ENCODE data around the gene ZNF174. TPM values are rescaled to one million over a fixed set of nuclear protein-coding genes. Genes with fewer than 3 reads are reported as not detected.
A peak's percentile ranks its signal among the peaks of the same experiment; 100 is the strongest.

Gene ZNF174
- total RNA-seq, 4 donors from 2014 or later = 6.7 to 15.6 (median 9.6) TPM

DNA sequence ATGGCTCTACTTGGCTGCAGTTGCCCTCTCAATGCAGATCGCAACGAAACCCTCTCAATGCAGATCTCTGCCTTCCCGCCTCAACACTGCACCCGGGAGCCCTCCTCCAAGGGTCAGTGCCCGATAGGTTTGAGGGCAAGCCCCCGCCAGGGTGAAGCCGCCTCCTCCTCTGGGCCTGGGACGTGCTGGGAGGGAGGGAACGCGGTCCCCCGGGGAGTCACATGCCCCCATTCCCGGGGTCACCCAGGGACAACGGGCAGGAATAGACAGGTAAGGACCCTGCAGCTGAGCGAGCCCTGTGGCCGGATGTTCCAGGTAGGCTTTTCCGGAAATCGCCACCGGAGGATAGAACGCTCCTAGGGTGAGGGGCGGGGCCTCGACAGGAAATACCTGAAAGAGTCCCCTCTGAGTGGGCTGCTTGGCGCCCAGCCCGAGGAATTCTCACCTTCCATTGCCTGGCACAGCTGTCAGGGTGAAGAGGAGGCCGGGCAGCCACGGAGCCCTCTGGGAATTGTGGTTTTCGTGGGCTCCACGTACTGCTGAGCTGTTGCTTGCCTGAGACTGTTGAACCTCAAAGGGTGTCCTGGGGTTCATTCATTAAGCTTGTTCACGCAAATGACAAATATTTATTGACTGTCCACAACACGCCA is 12.8 kb downstream of the ZNF174 start:
- DNase-seq (no peak), ATAC-seq (no peak)
- intact Hi-C loops (cut with DNase I; ENCODE audit: low total_unique reads) = no loop called here
- Histone ChIP-seq H3K36me3 (peaks cover 3 to 19% of the 10 kb centered on the region in 2 donors), H3K4me3 (no peak overlapping the region), H3K27ac (no peak overlapping the region), H3K9me3 (peaks cover 17 to 47% (median 25%) of the 10 kb centered on the region in 3 donors), H3K27me3 (no peaks in the 10 kb centered on the region), H3K4me1 (no peaks in the 10 kb centered on the region)
- TF ChIP-seq, protein P1, sequence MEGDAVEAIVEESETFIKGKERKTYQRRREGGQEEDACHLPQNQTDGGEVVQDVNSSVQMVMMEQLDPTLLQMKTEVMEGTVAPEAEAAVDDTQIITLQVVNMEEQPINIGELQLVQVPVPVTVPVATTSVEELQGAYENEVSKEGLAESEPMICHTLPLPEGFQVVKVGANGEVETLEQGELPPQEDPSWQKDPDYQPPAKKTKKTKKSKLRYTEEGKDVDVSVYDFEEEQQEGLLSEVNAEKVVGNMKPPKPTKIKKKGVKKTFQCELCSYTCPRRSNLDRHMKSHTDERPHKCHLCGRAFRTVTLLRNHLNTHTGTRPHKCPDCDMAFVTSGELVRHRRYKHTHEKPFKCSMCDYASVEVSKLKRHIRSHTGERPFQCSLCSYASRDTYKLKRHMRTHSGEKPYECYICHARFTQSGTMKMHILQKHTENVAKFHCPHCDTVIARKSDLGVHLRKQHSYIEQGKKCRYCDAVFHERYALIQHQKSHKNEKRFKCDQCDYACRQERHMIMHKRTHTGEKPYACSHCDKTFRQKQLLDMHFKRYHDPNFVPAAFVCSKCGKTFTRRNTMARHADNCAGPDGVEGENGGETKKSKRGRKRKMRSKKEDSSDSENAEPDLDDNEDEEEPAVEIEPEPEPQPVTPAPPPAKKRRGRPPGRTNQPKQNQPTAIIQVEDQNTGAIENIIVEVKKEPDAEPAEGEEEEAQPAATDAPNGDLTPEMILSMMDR (IDR thresholded peaks at IDR 0.05 in 4 of 5, conservative IDR thresholded peaks at IDR 0.05 in 1 of 5) = no peak
- no peak for TF ChIP-seq POLR2A (IDR thresholded peaks at IDR 0.05)
- in situ Hi-C loops (cut with MboI; ENCODE audit: low sequenced_read_pairs in 4 of 4) = loop anchor here in 1 of 4 donors (25.0 kb wide), 1 partner anchor 127 kb away; the partner anchor contains the start of gene ZNF263

DNA sequence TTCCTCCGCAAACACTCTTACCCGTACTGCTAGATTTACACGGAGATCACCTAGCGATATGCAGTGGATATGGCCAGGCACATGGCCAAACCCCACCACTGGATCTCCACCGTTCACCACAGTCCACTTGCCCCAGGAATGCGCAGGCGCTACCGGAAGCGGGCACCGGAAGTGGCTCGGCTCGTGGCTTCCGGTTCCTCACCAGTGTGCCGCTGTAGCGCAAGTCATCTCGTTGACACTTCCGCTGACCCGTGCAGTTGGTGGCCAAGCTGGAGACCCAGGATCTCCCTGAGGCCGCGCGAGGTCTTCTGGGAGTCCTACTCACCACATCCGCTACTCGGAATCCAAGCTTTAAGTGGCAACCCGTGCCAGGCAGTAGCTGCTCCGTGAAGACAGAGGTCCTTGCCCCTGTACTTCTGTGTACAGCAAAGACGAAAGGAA is 30.8 kb downstream of the ZNF174 start:
- intact Hi-C loops (cut with DNase I; ENCODE audit: low total_unique reads) = no loop called here
- H3K4me3 ChIP-seq = peak overlapping the region in 3 of 4 donors; percentile 5 to 29 (median 7)

DNA sequence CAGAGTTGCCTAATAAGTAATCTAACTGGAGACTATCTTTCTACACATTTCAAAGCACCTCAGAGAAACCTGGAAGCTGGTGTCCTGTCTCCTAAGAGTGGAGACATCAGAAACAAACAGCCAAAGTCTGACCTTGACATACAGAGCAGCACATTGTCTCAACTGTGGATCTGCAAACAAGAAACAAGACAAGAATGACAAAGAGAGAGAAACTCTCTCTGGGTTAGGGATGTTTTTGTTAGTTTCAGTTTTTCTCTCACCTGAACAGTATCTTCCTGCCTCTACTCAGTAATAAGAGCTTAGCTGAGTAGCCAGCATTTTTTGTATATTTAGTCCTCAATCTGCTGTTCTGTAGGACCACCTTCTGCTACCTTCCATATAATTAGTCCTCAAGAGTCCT is 33.4 kb downstream of the ZNF174 start:
- intact Hi-C loops (cut with DNase I; ENCODE audit: low total_unique reads) = no loop called here
- TF ChIP-seq, protein P1 (IDR thresholded peaks at IDR 0.05 in 4 of 5, conservative IDR thresholded peaks at IDR 0.05 in 1 of 5) = no peak
- no peak for TF ChIP-seq POLR2A (IDR thresholded peaks at IDR 0.05)
- no peaks in the 10 kb centered on the region for H3K4me1 ChIP-seq
- ATAC-seq (no peak), DNase-seq (no peak)
- no peak overlapping the region for H3K27ac ChIP-seq
- no peaks in the 10 kb centered on the region for H3K27me3 ChIP-seq
- H3K36me3 ChIP-seq = peaks cover 2 to 14% of the 10 kb centered on the region in 2 donors
- no peak overlapping the region for H3K4me3 ChIP-seq
- peaks cover 0 to 10% (median 0%) of the 10 kb centered on the region in 3 donors for H3K9me3 ChIP-seq
- in situ Hi-C loops (cut with MboI; ENCODE audit: low sequenced_read_pairs in 4 of 4) = no loop called here

More for the DNA sequence above, 30.8 kb downstream of the ZNF174 start:
- H3K9me3 ChIP-seq = no peaks in the 10 kb centered on the region
- peaks cover 2 to 12% of the 10 kb centered on the region in 2 donors for H3K36me3 ChIP-seq
- no peak for TF ChIP-seq POLR2A (IDR thresholded peaks at IDR 0.05)
- TF ChIP-seq, protein P1 (IDR thresholded peaks at IDR 0.05 in 4 of 5, conservative IDR thresholded peaks at IDR 0.05 in 1 of 5) = no peak
- no peak overlapping the region for H3K27ac ChIP-seq
- H3K27me3 ChIP-seq = no peaks in the 10 kb centered on the region
- no peaks in the 10 kb centered on the region for H3K4me1 ChIP-seq
- DNase-seq (no peak), ATAC-seq (no peak)
- in situ Hi-C loops (cut with MboI; ENCODE audit: low sequenced_read_pairs in 4 of 4) = no loop called here

- no peak for ATAC-seq
- Histone ChIP-seq H3K4me3 (no peak overlapping the region), H3K4me1 (peaks cover under 1 to 8% of the 10 kb centered on the region in 2 donors), H3K27ac (no peak overlapping the region), H3K9me3 (peaks cover 0 to 19% (median 0%) of the 10 kb centered on the region in 3 donors), H3K36me3 (peaks cover 0 to 28% of the 10 kb centered on the region in 2 donors), H3K27me3 (no peaks in the 10 kb centered on the region)
- intact Hi-C loops (cut with DNase I; ENCODE audit: low total_unique reads) = no loop called here
- in situ Hi-C loops (cut with MboI; ENCODE audit: low sequenced_read_pairs in 4 of 4) = no loop called here
- DNase-seq = no peak
- TF ChIP-seq, protein P1 (IDR thresholded peaks at IDR 0.05 in 4 of 5, conservative IDR thresholded peaks at IDR 0.05 in 1 of 5) = no peak
- TF ChIP-seq POLR2A (IDR thresholded peaks at IDR 0.05) = no peak
These were observed 38.6 kb downstream of the ZNF174 start for GRCh38 chr16:3439637-3440036.

Measured in gastrocnemius medialis (tissue), 4 donors.